Cerebellar cortex (tissue), 1 donor: ENCODE results near the gene CYP2S1.
"Not testable (repeated sequence)": the region's sequence is repeated elsewhere in the genome, so short reads cannot be mapped to it uniquely, and the experiment has no call there.

ENCODE experiments used
- DNase-seq: peaks from one replicate; pipeline ENCODE4 v3.0.0-alpha.2; 2015; ENCODE audit warnings: low spot score

CYP2S1 gene

GRCh38 chr19:41226874-41227390, 33.9 kb downstream of the CYP2S1 start:
- no peak for DNase-seq

GRCh38 chr19:41228486-41228885, 35.5 kb downstream of the CYP2S1 start:
- DNase-seq: no peak

- not testable (repeated sequence) for DNase-seq
Measured at GRCh38 chr19:41229338-41229737, 36.3 kb downstream of the CYP2S1 start.

- DNase-seq: no peak
Measured at GRCh38 chr19:41230067-41230857, 37.2 kb downstream of the CYP2S1 start.

- DNase-seq: no peak
Measured at GRCh38 chr19:41232686-41233085, 39.7 kb downstream of the CYP2S1 start.

GRCh38 chr19:41233748-41234240, 40.8 kb downstream of the CYP2S1 start:
- DNase-seq: no peak

GRCh38 chr19:41234512-41235168, 41.6 kb downstream of the CYP2S1 start:
- no peak for DNase-seq

GRCh38 chr19:41235480-41235879, 42.5 kb downstream of the CYP2S1 start:
- DNase-seq: no peak

- DNase-seq: no peak
Measured at GRCh38 chr19:41238244-41238643, 45.2 kb downstream of the CYP2S1 start.

- no peak for DNase-seq
Measured at GRCh38 chr19:41239363-41239762, 46.3 kb downstream of the CYP2S1 start.

GRCh38 chr19:41239961-41240574, 47.0 kb downstream of the CYP2S1 start:
- DNase-seq: no peak

- no peak for DNase-seq
Measured at GRCh38 chr19:41241859-41242258, 48.8 kb downstream of the CYP2S1 start.

GRCh38 chr19:41244117-41244516, 51.1 kb downstream of the CYP2S1 start:
- DNase-seq: no peak

- DNase-seq: no peak
Measured at GRCh38 chr19:41245843-41246242, 52.8 kb downstream of the CYP2S1 start.

- DNase-seq: no peak
Measured at GRCh38 chr19:41248895-41249294, 55.9 kb downstream of the CYP2S1 start.

- no peak for DNase-seq
Measured at GRCh38 chr19:41249707-41250423, 56.8 kb downstream of the CYP2S1 start.

- DNase-seq: no peak
Measured at GRCh38 chr19:41253660-41254059, 60.6 kb downstream of the CYP2S1 start.

- DNase-seq: no peak
Measured at GRCh38 chr19:41255171-41255570, 62.2 kb downstream of the CYP2S1 start.
